HEK293 (cell line): Measurements from ENCODE around the gene OR6N2.

Source experiments
- SALL2 ChIP-seq: fragments of 450-650 bp; formaldehyde crosslinking; IDR thresholded peaks from 2 replicates; pipeline ENCODE4 v1.5.0; 2017; ENCODE audit warnings: missing biosample characterization, mild to moderate bottlenecking, missing genetic modification characterization, borderline replicate concordance
- ZNF23 ChIP-seq: fragments of 450-650 bp; formaldehyde crosslinking; IDR thresholded peaks from 2 replicates; pipeline ENCODE4 v1.5.1; 2016; ENCODE audit warnings: missing biosample characterization, missing genetic modification characterization, borderline replicate concordance
- ZNF350 ChIP-seq: fragments of 450-650 bp; formaldehyde crosslinking; IDR thresholded peaks from 2 replicates; pipeline ENCODE4 v1.5.0; 2017; ENCODE audit warnings: missing biosample characterization, mild to moderate bottlenecking, missing genetic modification characterization
- ZNF394 ChIP-seq: fragments of 450-650 bp; formaldehyde crosslinking; IDR thresholded peaks from 2 replicates; pipeline ENCODE4 v1.5.1; 2016; ENCODE audit warnings: missing biosample characterization, missing genetic modification characterization, mild to moderate bottlenecking, moderate library complexity, borderline replicate concordance
- ZNF776 ChIP-seq: fragments of 450-650 bp; formaldehyde crosslinking; IDR thresholded peaks from 2 replicates; pipeline ENCODE4 v1.5.0; 2017; ENCODE audit warnings: missing biosample characterization, missing genetic modification characterization, borderline replicate concordance
- TF ChIP-seq, protein P1 (sequence below): fragments of 450-650 bp; formaldehyde crosslinking; IDR thresholded peaks from 2 replicates; pipeline ENCODE4 v1.5.1; 2016; ENCODE audit warnings: missing biosample characterization, missing genetic modification characterization
- TF ChIP-seq, protein P2 (sequence below): fragments of 450-650 bp; formaldehyde crosslinking; IDR thresholded peaks from 2 replicates; pipeline ENCODE4 v1.5.1; 2016; ENCODE audit warnings: missing biosample characterization, missing genetic modification characterization
- TF ChIP-seq, protein P3 (sequence below): fragments of 450-650 bp; formaldehyde crosslinking; optimal IDR thresholded peaks from 2 replicates; pipeline ENCODE3; 2016; ENCODE audit warnings: missing biosample characterization, mild to moderate bottlenecking, missing genetic modification characterization

DNA sequence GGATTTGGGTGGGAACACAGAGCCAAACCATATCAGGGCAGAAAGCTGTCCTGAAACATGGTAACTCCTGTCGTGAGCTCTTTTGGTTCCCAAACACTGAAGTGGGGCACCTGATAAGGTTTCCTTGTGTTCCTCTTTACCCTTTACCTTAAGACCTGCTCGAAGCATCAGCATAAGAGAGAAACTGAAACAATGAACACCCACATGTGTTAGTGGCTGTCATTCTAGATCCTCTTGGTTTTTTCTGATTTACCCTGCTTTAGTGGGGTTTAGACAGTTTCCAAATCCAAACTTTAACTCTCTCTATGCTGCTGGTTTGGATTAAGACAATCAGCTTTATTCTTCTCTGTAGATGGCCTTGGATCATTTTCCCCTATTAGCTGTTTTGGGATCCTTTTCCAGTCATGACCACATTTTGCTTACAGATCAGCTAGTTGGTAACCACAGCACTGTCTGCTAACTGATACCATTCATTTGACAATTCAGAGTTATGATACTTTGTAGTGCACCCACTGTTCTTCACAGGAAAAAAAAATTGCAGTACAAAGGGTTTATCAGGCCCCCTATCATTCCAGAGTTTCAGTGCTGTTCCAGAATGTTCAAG is 49.2 kb upstream of the OR6N2 start:
- TF ChIP-seq, protein P1, sequence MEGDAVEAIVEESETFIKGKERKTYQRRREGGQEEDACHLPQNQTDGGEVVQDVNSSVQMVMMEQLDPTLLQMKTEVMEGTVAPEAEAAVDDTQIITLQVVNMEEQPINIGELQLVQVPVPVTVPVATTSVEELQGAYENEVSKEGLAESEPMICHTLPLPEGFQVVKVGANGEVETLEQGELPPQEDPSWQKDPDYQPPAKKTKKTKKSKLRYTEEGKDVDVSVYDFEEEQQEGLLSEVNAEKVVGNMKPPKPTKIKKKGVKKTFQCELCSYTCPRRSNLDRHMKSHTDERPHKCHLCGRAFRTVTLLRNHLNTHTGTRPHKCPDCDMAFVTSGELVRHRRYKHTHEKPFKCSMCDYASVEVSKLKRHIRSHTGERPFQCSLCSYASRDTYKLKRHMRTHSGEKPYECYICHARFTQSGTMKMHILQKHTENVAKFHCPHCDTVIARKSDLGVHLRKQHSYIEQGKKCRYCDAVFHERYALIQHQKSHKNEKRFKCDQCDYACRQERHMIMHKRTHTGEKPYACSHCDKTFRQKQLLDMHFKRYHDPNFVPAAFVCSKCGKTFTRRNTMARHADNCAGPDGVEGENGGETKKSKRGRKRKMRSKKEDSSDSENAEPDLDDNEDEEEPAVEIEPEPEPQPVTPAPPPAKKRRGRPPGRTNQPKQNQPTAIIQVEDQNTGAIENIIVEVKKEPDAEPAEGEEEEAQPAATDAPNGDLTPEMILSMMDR (tag by site-specific recombination), result no peak
- TF ChIP-seq ZNF394 (tag by site-specific recombination) (no peak), ZNF776 (tag by site-specific recombination) (no peak), ZNF23 (tag by site-specific recombination) (no peak), ZNF350 (tag by site-specific recombination) (no peak), SALL2 (tag by site-specific recombination) (no peak)
- TF ChIP-seq, protein P2, sequence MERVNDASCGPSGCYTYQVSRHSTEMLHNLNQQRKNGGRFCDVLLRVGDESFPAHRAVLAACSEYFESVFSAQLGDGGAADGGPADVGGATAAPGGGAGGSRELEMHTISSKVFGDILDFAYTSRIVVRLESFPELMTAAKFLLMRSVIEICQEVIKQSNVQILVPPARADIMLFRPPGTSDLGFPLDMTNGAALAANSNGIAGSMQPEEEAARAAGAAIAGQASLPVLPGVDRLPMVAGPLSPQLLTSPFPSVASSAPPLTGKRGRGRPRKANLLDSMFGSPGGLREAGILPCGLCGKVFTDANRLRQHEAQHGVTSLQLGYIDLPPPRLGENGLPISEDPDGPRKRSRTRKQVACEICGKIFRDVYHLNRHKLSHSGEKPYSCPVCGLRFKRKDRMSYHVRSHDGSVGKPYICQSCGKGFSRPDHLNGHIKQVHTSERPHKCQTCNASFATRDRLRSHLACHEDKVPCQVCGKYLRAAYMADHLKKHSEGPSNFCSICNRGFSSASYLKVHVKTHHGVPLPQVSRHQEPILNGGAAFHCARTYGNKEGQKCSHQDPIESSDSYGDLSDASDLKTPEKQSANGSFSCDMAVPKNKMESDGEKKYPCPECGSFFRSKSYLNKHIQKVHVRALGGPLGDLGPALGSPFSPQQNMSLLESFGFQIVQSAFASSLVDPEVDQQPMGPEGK (tag by site-specific recombination), result no peak
- TF ChIP-seq, protein P3, sequence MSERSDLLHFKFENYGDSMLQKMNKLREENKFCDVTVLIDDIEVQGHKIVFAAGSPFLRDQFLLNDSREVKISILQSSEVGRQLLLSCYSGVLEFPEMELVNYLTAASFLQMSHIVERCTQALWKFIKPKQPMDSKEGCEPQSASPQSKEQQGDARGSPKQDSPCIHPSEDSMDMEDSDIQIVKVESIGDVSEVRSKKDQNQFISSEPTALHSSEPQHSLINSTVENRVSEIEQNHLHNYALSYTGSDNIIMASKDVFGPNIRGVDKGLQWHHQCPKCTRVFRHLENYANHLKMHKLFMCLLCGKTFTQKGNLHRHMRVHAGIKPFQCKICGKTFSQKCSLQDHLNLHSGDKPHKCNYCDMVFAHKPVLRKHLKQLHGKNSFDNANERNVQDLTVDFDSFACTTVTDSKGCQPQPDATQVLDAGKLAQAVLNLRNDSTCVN (tag by site-specific recombination), result no peak
